Keratinocyte (primary cell): ENCODE data around the gene XRCC3. TPM values are rescaled to one million over a fixed set of nuclear protein-coding genes. Genes with fewer than 3 reads are reported as not detected.

Source experiments
- DNase-seq: peaks from one replicate; pipeline ENCODE4 v3.0.0-alpha.2; 2011; ENCODE audit warnings: low read depth, missing footprints, low spot score
- FAIRE-seq: peaks from 2 replicates; lab custom pipeline; 2011; peaks lifted over from hg19 to GRCh38; lab: Jason Lieb, UNC
- H2AFZ ChIP-seq: 2 replicates; pipeline ENCODE4 v1.6.0; 2012; ENCODE audit warnings: low read length, control low read depth, inconsistent platforms; ENCODE audit not compliant: control insufficient read depth
- H3K27ac ChIP-seq: 2 replicates; pipeline ENCODE4 v1.5.1; 2011; ENCODE audit warnings: low read length; ENCODE audit not compliant: control insufficient read depth, insufficient read depth
- H3K27me3 ChIP-seq: 3 replicates; pipeline ENCODE4 v1.6.0; 2011; ENCODE audit warnings: low read length; ENCODE audit not compliant: control insufficient read depth, insufficient read depth; ENCODE audit errors: extremely low read depth
- H3K36me3 ChIP-seq, 2 experiments: 2 replicates in 1 of 2; 3 replicates in 1 of 2; pipeline ENCODE4 v1.5.1; 2011; ENCODE audit warnings: low read length in 2 of 2, mild to moderate bottlenecking in 1 of 2; ENCODE audit not compliant: control insufficient read depth in 2 of 2, insufficient read depth in 2 of 2; ENCODE audit errors: extremely low read depth in 1 of 2
- H3K4me1 ChIP-seq: 3 replicates; pipeline ENCODE4 v1.5.1; 2011; ENCODE audit warnings: low read length; ENCODE audit not compliant: control insufficient read depth, insufficient read depth; ENCODE audit errors: extremely low read depth
- H3K4me2 ChIP-seq: 3 replicates; pipeline ENCODE4 v1.6.0; 2011; ENCODE audit warnings: low read depth, low read length; ENCODE audit not compliant: control insufficient read depth, insufficient read depth; ENCODE audit errors: extremely low read depth
- H3K4me3 ChIP-seq, 3 experiments: fragments of 200-600 bp in 1 of 3; sonication (generic) in 1 of 3; 2 replicates in 2 of 3; 3 replicates in 1 of 3; pipeline ENCODE4 v1.5.1; 2011 to 2016; ENCODE audit warnings: low read length in 3 of 3, mild to moderate bottlenecking in 3 of 3, control low read depth in 2 of 3, inconsistent platforms in 1 of 3, low read depth in 1 of 3, mixed read lengths in 1 of 3, mixed run types in 1 of 3, moderate library complexity in 1 of 3; ENCODE audit not compliant: control insufficient read depth in 2 of 3, insufficient read depth in 2 of 3; ENCODE audit errors: extremely low read depth in 1 of 3
- H3K79me2 ChIP-seq: 2 replicates; pipeline ENCODE4 v1.6.0; 2012; ENCODE audit warnings: low read length; ENCODE audit not compliant: control insufficient read depth, insufficient read depth
- H3K9ac ChIP-seq: 3 replicates; pipeline ENCODE4 v1.6.0; 2011; ENCODE audit warnings: low read length; ENCODE audit not compliant: control insufficient read depth, insufficient read depth; ENCODE audit errors: extremely low read depth
- H3K9me1 ChIP-seq: 3 replicates; pipeline ENCODE4 v1.6.0; 2011; ENCODE audit warnings: low read length; ENCODE audit not compliant: control insufficient read depth, insufficient read depth; ENCODE audit errors: extremely low read depth
- H3K9me3 ChIP-seq: 2 replicates; pipeline ENCODE4 v1.5.1; 2012; ENCODE audit warnings: low read depth, low read length; ENCODE audit not compliant: control insufficient read depth
- H4K20me1 ChIP-seq: 3 replicates; pipeline ENCODE4 v1.6.0; 2011; ENCODE audit warnings: low read length; ENCODE audit not compliant: control insufficient read depth, insufficient read depth; ENCODE audit errors: extremely low read depth
- CTCF ChIP-seq, 3 experiments: IDR thresholded peaks in 1 of 3; conservative IDR thresholded peaks in 1 of 3; optimal IDR thresholded peaks in 1 of 3; 2 replicates in 2 of 3; 3 replicates in 1 of 3; pipeline versions ENCODE3 to v1.5.1; 2011; ENCODE audit warnings: low read length in 3 of 3, mild to moderate bottlenecking in 3 of 3, moderate library complexity in 2 of 3, control low read depth in 1 of 3, inconsistent platforms in 1 of 3; ENCODE audit not compliant: insufficient read depth in 2 of 3; ENCODE audit errors: extremely low read depth in 1 of 3
- EZH2 ChIP-seq: IDR thresholded peaks from one replicate; pipeline ENCODE4 v1.6.1; 2012; ENCODE audit warnings: inconsistent platforms, mild to moderate bottlenecking, low read length, moderate library complexity
- dilution Hi-C: fragments of 300-500 bp; cut with MboI; formaldehyde crosslinking; loops from one replicate; pipeline ENCODE4 v1.7.0; 2020; ENCODE audit warnings: low sequenced_read_pairs; ENCODE audit not compliant: extremely low pct_ligation_motif_present
- polyA plus RNA-seq, 5 experiments: library from polyadenylated mRNA; depleted of rRNA in 3 of 5; stranded (reverse) in 3 of 5; stranded (forward) in 1 of 5; unstranded in 1 of 5; fragments of >200 nt; gene quantifications; 1 replicate in 1 of 5; 2 replicates in 3 of 5; 3 replicates in 1 of 5; pipeline versions ENCODE4 v1.2.1 to v1.2.3, GENCODE V29; 2011 to 2012; ENCODE audit warnings: missing spikeins in 2 of 5, low read depth in 1 of 5, low replicate concordance in 1 of 5

The XRCC3 gene
- polyA plus RNA-seq, 1 donor (not counting 4 experiments of a cell fraction or from before 2014, with no cell fraction given): 21.0 TPM

GRCh38 chr14:103697206-103697602 lies 18.0 kb downstream of the XRCC3 start:
- Histone ChIP-seq H2AFZ (no peak overlapping the region), H3K27me3 (no peaks in the 10 kb centered on the region), H3K4me1 (peaks cover 27% of the 10 kb centered on the region), H3K4me3 (no peak overlapping the region), H3K79me2 (peaks cover 13% of the 10 kb centered on the region), H4K20me1 (peaks cover 28% of the 10 kb centered on the region), H3K27ac (no peak overlapping the region), H3K9me3 (no peaks in the 10 kb centered on the region), H3K9ac (no peak overlapping the region), H3K36me3 (peaks cover 36 to 41% of the 10 kb centered on the region in 2 experiments), H3K4me2 (no peak overlapping the region), H3K9me1 (no peaks in the 10 kb centered on the region)
- DNase-seq: no peak
- TF ChIP-seq CTCF (optimal IDR thresholded peaks at IDR 0.05 in 1 of 3, IDR thresholded peaks at IDR 0.05 in 1 of 3, conservative IDR thresholded peaks at IDR 0.05 in 1 of 3; ENCODE audit: extremely low read depth in 1 of 3, insufficient read depth in 2 of 3, low read length in 3 of 3): no peak
- no peak for TF ChIP-seq EZH2
- FAIRE-seq: no peak
- dilution Hi-C loops: no loop called here

- no peaks in the 10 kb centered on the region for H3K27me3 ChIP-seq
Observed at GRCh38 chr14:103696466-103697071, 18.7 kb downstream of the XRCC3 start.

More at GRCh38 chr14:103696466-103697071, 18.7 kb downstream of the XRCC3 start:
- DNase-seq (no peak), FAIRE-seq (no peak)
- H2AFZ ChIP-seq: no peak overlapping the region
- H4K20me1 ChIP-seq: peaks cover 28% of the 10 kb centered on the region
- H3K79me2 ChIP-seq: peaks cover 13% of the 10 kb centered on the region
- H3K9me1 ChIP-seq: no peaks in the 10 kb centered on the region
- no peak overlapping the region for H3K4me2 ChIP-seq
- no peaks in the 10 kb centered on the region for H3K9me3 ChIP-seq
- H3K36me3 ChIP-seq: peaks cover 34 to 38% of the 10 kb centered on the region in 2 experiments
- no peak overlapping the region for H3K4me3 ChIP-seq
- H3K4me1 ChIP-seq: peaks cover 27% of the 10 kb centered on the region
- dilution Hi-C loops: no loop called here
- no peak overlapping the region for H3K9ac ChIP-seq
- TF ChIP-seq EZH2 (no peak), CTCF (optimal IDR thresholded peaks at IDR 0.05 in 1 of 3, IDR thresholded peaks at IDR 0.05 in 1 of 3, conservative IDR thresholded peaks at IDR 0.05 in 1 of 3; ENCODE audit: extremely low read depth in 1 of 3, insufficient read depth in 2 of 3, low read length in 3 of 3) (no peak)
- H3K27ac ChIP-seq: no peak overlapping the region
